UCSD-AML1 (cell line): ENCODE measurements around the gene SLC25A20.
A peak's percentile ranks its signal among the peaks of the same experiment; 100 is the strongest.
"Not testable (repeated sequence)": the region's sequence is repeated elsewhere in the genome, so short reads cannot be mapped to it uniquely, and the experiment has no call there.

ENCODE experiments used
- DNase-seq: peaks from one replicate; lab custom pipeline; 2025; ENCODE audit not compliant: unreplicated experiment; lab: John Stamatoyannopoulos, UW

Gene SLC25A20

GRCh38 chr3:48898383-48899234 is at the start of gene SLC25A20:
SLC25A20 (minus strand) TSS chr3:48898882; CDS start chr3:48898794, 88 bp downstream.
- DNase-seq: peak; percentile 93

- no peak for DNase-seq
Measured at GRCh38 chr3:48945891-48946549, 47.3 kb upstream of the SLC25A20 start.

- DNase-seq: no peak
Measured at GRCh38 chr3:48945432-48945831, 46.8 kb upstream of the SLC25A20 start.

- DNase-seq: no peak
Measured at GRCh38 chr3:48938689-48939088, 40.0 kb upstream of the SLC25A20 start.

GRCh38 chr3:48938156-48938555 is 39.5 kb upstream of the SLC25A20 start:
- DNase-seq: no peak

GRCh38 chr3:48935530-48935929 is 36.8 kb upstream of the SLC25A20 start:
- DNase-seq: no peak

DNA sequence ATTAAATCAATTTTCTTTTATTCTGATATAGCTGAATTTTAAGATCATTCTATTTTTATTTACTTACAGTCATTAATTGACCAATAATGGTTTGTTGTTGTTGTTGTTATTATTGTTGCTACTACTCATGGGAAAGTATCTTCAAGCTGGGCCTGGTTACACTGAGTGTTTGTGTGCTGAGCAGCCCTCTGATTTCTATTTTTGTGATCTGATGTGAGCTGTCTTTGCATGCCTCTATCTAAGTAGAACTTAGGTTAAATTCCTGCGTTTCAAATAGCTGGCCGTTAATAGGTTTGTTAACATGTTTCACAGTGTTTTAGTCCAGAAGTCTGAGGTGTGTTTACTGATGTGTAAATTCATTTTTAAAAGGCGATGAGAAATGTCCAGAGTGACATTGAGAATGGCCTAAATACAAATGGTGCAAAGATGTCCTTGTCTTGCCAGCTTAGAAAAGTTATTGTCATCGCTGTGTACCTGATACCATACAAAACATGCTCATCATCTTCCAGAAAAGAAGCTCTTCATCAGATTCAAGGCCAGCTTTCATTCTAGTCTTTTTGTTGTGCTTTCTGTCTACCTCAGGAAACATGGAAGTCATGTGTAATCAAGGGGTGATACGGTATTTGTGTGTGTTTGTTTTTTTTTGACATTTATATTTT is 35.8 kb upstream of the SLC25A20 start:
- DNase-seq: no peak

DNA sequence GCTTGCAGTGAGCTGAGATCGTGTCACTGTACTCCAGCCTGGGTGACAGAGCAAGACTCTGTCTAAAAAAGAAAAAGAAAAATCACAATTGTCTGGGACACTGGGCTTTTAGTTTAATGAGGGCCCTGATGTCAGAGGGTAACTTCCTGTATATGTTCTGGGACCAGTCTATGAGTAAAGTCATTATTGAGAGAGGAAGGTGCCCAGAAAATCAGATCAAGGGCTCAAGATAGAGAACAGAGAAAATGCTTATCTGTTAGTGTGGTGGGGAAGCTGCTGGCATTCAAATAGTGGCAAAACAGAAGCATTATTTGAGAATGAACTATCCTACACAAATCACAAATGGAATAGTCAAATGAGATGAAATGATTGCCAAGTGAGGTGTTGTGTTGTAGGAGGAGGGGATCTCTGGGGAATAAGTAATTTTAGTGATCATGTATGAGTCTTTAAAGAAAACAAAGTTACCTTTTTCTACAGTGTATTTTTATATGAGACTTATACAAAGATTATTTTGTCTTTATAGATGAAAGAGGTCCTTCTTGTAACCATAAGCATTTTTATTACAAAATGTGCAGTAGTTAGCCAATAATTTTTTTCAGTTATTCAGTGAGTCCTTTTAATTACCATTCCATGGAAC is 33.4 kb upstream of the SLC25A20 start:
- DNase-seq: no peak

- DNase-seq: no peak
Measured at GRCh38 chr3:48930590-48930989, 31.9 kb upstream of the SLC25A20 start.

- DNase-seq: no peak
Measured at GRCh38 chr3:48929358-48930035, 30.8 kb upstream of the SLC25A20 start.

DNA sequence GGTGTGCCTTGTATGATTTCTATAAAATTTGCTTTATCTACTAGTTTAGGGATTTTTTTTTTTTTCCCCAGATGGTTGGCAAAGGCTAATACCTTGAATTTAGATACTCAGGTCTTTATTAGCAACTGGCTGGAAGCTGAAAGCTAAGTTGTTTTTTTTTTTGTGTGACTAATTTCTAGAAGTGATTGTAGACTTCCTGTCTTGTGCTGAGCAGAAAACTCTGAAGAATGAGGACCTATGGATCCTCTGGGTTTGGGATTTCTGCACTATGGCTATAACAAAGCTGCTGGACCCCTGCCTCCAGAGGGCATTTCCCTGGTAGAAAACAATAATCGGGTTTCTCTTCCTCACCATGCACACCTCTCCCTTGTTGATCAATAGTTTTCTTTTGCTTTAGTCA is 30.0 kb upstream of the SLC25A20 start:
- DNase-seq: no peak

DNA sequence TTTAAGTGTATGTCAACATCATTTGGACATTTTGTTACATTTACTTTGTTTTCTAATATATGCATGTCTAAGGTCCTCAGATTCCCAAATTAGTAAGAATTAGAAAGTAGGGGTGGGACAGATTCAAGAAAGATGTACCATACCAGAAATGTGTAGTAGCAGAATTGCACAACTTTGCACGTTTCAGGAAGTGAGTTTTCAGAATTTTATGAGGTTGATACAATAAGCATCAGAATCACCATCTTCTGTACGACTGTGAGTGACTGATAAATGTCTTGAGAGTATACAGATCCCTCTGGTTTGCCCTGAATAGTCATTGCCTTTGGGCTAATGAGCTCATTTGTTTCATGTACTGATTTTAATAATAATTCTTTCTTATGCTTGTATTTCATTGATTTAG is 29.2 kb upstream of the SLC25A20 start:
- no peak for DNase-seq

DNA sequence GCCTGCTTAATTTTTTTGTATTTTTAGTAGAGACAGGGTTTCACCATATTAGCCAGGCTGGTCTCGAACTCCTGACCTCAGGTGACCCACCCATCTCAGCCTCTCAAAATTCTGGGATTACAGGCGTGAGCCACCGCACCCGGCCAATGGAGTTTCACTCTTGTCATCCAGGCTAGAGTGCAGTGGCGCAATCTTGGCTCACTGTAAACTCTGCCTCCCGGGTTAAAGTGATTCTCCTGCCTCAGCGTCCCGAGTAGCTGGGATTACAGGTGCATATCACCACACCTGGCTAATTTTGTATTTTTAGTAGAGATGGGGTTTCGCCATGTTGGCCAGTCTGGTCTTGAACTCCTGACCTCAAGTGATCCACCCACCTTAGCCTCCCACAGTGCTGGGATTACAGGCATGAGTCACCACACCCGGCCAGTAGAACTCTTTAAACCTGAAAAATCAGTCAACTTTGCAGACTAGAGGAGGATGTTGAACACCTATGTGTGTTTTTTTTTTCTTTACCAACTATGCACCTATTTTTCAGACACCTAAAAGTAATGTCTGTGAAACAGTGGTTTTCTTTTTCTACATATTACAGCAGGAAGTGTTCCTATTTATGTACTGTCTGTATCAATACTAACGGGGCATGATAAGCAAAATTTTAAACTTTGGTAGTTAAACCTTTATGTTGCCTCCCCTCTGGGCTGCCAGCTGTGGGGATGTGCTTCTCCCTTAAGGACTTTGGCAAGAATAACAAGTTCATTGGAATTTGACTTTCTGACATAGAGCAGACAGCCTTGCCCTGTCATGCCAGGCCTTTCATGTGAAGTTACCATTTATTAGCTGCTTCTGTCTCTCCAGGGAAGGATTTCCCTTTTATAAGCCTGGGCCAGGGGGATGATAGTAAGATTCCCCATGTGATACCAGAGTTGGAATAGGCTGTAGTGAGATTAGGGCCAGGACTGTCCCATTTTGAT is 28.0 kb upstream of the SLC25A20 start:
- no peak for DNase-seq

GRCh38 chr3:48919215-48920138 is 20.8 kb upstream of the SLC25A20 start:
- DNase-seq: peak; percentile 66

GRCh38 chr3:48918388-48919214 is 19.9 kb upstream of the SLC25A20 start, which contains the start of gene ARIH2:
ARIH2 (plus strand) TSS chr3:48918842; CDS start chr3:48927559, 8,717 bp downstream.
- DNase-seq: peak; percentile 95

GRCh38 chr3:48915296-48915695 is 16.6 kb upstream of the SLC25A20 start:
- no peak for DNase-seq

DNA sequence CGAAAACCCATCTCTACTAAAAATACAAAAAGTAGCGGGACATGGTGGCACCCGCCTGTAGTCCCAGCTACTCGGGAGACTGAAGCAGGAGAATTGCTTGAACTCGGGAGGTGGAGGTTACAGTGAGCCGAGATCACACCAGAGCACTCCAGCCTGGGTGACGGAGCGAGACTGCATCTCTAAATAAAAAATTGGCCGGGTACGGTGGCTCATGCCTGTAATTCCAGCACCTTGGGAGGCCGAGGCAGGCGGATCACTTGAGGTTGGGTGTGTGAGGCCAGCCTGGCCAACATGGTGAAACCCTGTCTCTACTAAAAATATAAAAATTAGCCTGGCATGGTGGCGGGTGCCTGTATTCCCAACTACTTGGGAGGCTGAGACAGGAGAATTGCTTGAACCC is 8.3 kb upstream of the SLC25A20 start:
- not testable (repeated sequence) for DNase-seq

GRCh38 chr3:48899273-48899672 is 591 bp upstream of the SLC25A20 start:
- DNase-seq: no peak
